Measurements from ENCODE around the gene PROSER1.

- TF ChIP-seq CTCF (IDR thresholded peaks at IDR 0.05) (no peak), POLR2A (IDR thresholded peaks at IDR 0.05) (no peak)
Observed at GRCh38 chr13:38990693-38991092, 47.2 kb downstream of the PROSER1 start, which contains the start of gene STOML3.

All from thyroid gland (tissue), 4 donors.